Liver (tissue), 9 donors: ENCODE results near the gene PLEKHA6. TPM values are rescaled to one million over a fixed set of nuclear protein-coding genes. Genes with fewer than 3 reads are reported as not detected.

Experiments
- DNase-seq: peaks from one replicate; pipeline ENCODE4 v3.0.0-alpha.2; 2017; ENCODE audit warnings: low spot score
- H3K27ac ChIP-seq, 2 donors: one replicate each; pipeline ENCODE4 v1.7.0; 2013; ENCODE audit warnings: inconsistent platforms in 2 of 2, low read length in 2 of 2, control low read depth in 1 of 2, low read depth in 1 of 2, mild to moderate bottlenecking in 1 of 2
- H3K27me3 ChIP-seq, 4 donors: one replicate each; pipeline versions ENCODE4 v1.6.1 to v1.7.0; 2013; ENCODE audit warnings: low read length in 3 of 4, inconsistent platforms in 1 of 4, mild to moderate bottlenecking in 1 of 4, moderate library complexity in 1 of 4; ENCODE audit not compliant: control insufficient read depth in 4 of 4, insufficient read depth in 4 of 4
- H3K36me3 ChIP-seq, 4 donors: one replicate each; pipeline versions ENCODE4 v1.6.1 to v1.7.0; 2013; ENCODE audit warnings: low read length in 3 of 4, mild to moderate bottlenecking in 3 of 4, low read depth in 1 of 4, moderate library complexity in 1 of 4; ENCODE audit not compliant: control insufficient read depth in 4 of 4, insufficient read depth in 3 of 4
- H3K4me1 ChIP-seq, 4 donors: one replicate each; pipeline versions ENCODE4 v1.6.1 to v1.7.0; 2013; ENCODE audit warnings: low read length in 3 of 4, mild to moderate bottlenecking in 3 of 4, moderate library complexity in 1 of 4; ENCODE audit not compliant: control insufficient read depth in 4 of 4, insufficient read depth in 4 of 4
- H3K4me3 ChIP-seq, 3 donors: one replicate each; pipeline versions ENCODE4 v1.6.1 to v1.7.0; 2013; ENCODE audit warnings: low read length in 3 of 3, control low read depth in 1 of 3, low read depth in 1 of 3, mild to moderate bottlenecking in 1 of 3
- H3K9ac ChIP-seq, 2 donors: one replicate each; pipeline ENCODE4 v1.7.0; 2013; ENCODE audit warnings: low read length in 2 of 2, mild to moderate bottlenecking in 2 of 2, moderate library complexity in 2 of 2, control low read depth in 1 of 2, low read depth in 1 of 2
- H3K9me3 ChIP-seq, 4 donors: one replicate each; pipeline versions ENCODE4 v1.6.1 to v1.7.0; 2013; ENCODE audit warnings: low read length in 3 of 4; ENCODE audit not compliant: control insufficient read depth in 4 of 4
- ATF3 ChIP-seq: IDR thresholded peaks from 2 replicates; pipeline ENCODE4 v1.6.1; 2016; ENCODE audit warnings: antibody characterized with exemption
- CTCF ChIP-seq: fragments of 150-350 bp; IDR thresholded peaks from 2 replicates; pipeline ENCODE4 v1.5.1; 2017; ENCODE audit warnings: improper control_type of control experiment, low read depth, low read length; ENCODE audit not compliant: missing input control
- EGR1 ChIP-seq, 2 donors: IDR thresholded peaks; 2 replicates each; pipeline ENCODE4 v1.6.1; 2016 to 2018; ENCODE audit warnings: antibody characterized with exemption in 2 of 2, low read depth in 2 of 2
- FOXA1 ChIP-seq: IDR thresholded peaks from 2 replicates; pipeline ENCODE4 v1.6.1; 2016; ENCODE audit warnings: antibody characterized with exemption
- FOXA2 ChIP-seq: IDR thresholded peaks from 2 replicates; pipeline ENCODE4 v1.6.1; 2016; ENCODE audit warnings: antibody characterized with exemption
- GABPA ChIP-seq, 2 donors: IDR thresholded peaks in 1 of 2; conservative IDR thresholded peaks in 1 of 2; 2 replicates each; pipeline ENCODE4 v1.6.1; 2016; ENCODE audit warnings: antibody characterized with exemption in 2 of 2, mild to moderate bottlenecking in 1 of 2, moderate library complexity in 1 of 2
- HNF4G ChIP-seq: IDR thresholded peaks from 2 replicates; pipeline ENCODE4 v1.6.1; 2016; ENCODE audit warnings: antibody characterized with exemption
- JUND ChIP-seq, 2 donors: IDR thresholded peaks; 2 replicates each; pipeline ENCODE4 v1.6.1; 2016; ENCODE audit warnings: antibody characterized with exemption in 2 of 2
- MAX ChIP-seq: IDR thresholded peaks from 2 replicates; pipeline ENCODE4 v1.6.1; 2016; ENCODE audit warnings: antibody characterized with exemption
- RAD21 ChIP-seq, 2 donors: IDR thresholded peaks; 2 replicates each; pipeline ENCODE4 v1.6.1; 2016; ENCODE audit warnings: antibody characterized with exemption in 2 of 2, mild to moderate bottlenecking in 2 of 2
- REST ChIP-seq: IDR thresholded peaks from 2 replicates; pipeline ENCODE4 v1.6.1; 2016; ENCODE audit warnings: antibody characterized with exemption, mild to moderate bottlenecking
- RXRA ChIP-seq, 2 donors: IDR thresholded peaks; 2 replicates each; pipeline ENCODE4 v1.6.1; 2017 to 2018; ENCODE audit warnings: antibody characterized with exemption in 2 of 2, mild to moderate bottlenecking in 1 of 2
- SP1 ChIP-seq: IDR thresholded peaks from 2 replicates; pipeline ENCODE4 v1.6.1; 2018; ENCODE audit warnings: antibody characterized with exemption, mild to moderate bottlenecking
- TAF1 ChIP-seq: conservative IDR thresholded peaks from 2 replicates; pipeline ENCODE4 v1.6.1; 2016; ENCODE audit warnings: antibody characterized with exemption, mild to moderate bottlenecking
- YY1 ChIP-seq: IDR thresholded peaks from 2 replicates; pipeline ENCODE4 v1.6.1; 2016; ENCODE audit warnings: antibody characterized with exemption, mild to moderate bottlenecking
- WGBS: extraction: QIAGEN DNeasy Blood & Tissue Kit; methylation state at CpG from one replicate; pipeline ENCODE4 v1.1.7; 2013; 5-methylcytosine and 5-hydroxymethylcytosine counted together
- polyA plus RNA-seq, 2 donors: library from polyadenylated mRNA; stranded (reverse) in 1 of 2; unstranded in 1 of 2; fragments of 200-250 nt in 1 of 2; fragments of >200 nt in 1 of 2; fragmentation: Nextera tagmentation in 1 of 2; extraction: Ambion mirVana in 1 of 2; gene quantifications; one replicate each; pipeline versions ENCODE4 v1.2.1 to v1.2.3, GENCODE V29; 2013 to 2015
- total RNA-seq, 2 donors: library from RNA; depleted of rRNA; stranded (reverse); fragments of >200 nt; gene quantifications; one replicate each; pipeline ENCODE4 v1.2.3, GENCODE V29; 2014
- donor health status: healthy.
- donor health status: healthy.
- donor health status: healthy.
- donor health status: healthy.
- donor health status: healthy.

The PLEKHA6 gene
- total and polyA plus RNA-seq, 4 donors = 5.3 to 12.8 (median 7.6) TPM

GRCh38 chr1:204293605-204294337, 66.0 kb downstream of the PLEKHA6 start:
- H3K27ac ChIP-seq = no peak overlapping the region
- WGBS = 83% methylated on average over 7 of the region's 7 CpGs
- H3K36me3 ChIP-seq = no peaks in the 10 kb centered on the region
- H3K9ac ChIP-seq = no peak overlapping the region
- no peak for TF ChIP-seq YY1
- TF ChIP-seq FOXA2 = no peak
- TF ChIP-seq FOXA1 = no peak
- no peak for TF ChIP-seq RAD21 (IDR thresholded peaks at IDR 0.05)
- TF ChIP-seq REST = no peak
- no peak for TF ChIP-seq HNF4G
- no peak for TF ChIP-seq JUND (IDR thresholded peaks at IDR 0.05)
- no peak for TF ChIP-seq GABPA (IDR thresholded peaks at IDR 0.05 in 1 of 2, conservative IDR thresholded peaks at IDR 0.05 in 1 of 2)
- no peak for TF ChIP-seq SP1
- H3K9me3 ChIP-seq = no peaks in the 10 kb centered on the region
- H3K4me3 ChIP-seq = no peak overlapping the region
- peaks cover 13 to 28% (median 24%) of the 10 kb centered on the region in 4 donors for H3K4me1 ChIP-seq
- no peaks in the 10 kb centered on the region for H3K27me3 ChIP-seq
- no peak for DNase-seq

GRCh38 chr1:204292740-204293139, 67.0 kb downstream of the PLEKHA6 start:
- no peak for DNase-seq
- no peak overlapping the region for H3K27ac ChIP-seq
- 85% methylated on average over 5 of the region's 5 CpGs for WGBS
- H3K4me3 ChIP-seq = no peak overlapping the region
- no peaks in the 10 kb centered on the region for H3K36me3 ChIP-seq
- no peak for TF ChIP-seq EGR1 (IDR thresholded peaks at IDR 0.05; ENCODE audit: low read depth in 2 of 2)
- no peak overlapping the region for H3K9ac ChIP-seq
- H3K4me1 ChIP-seq = peaks cover 13 to 36% (median 31%) of the 10 kb centered on the region in 4 donors
- H3K9me3 ChIP-seq = no peaks in the 10 kb centered on the region
- H3K27me3 ChIP-seq = no peaks in the 10 kb centered on the region

GRCh38 chr1:204289280-204289679, 70.4 kb downstream of the PLEKHA6 start:
- H3K4me1 ChIP-seq = peaks cover 6 to 37% (median 30%) of the 10 kb centered on the region in 4 donors
- no peak overlapping the region for H3K9ac ChIP-seq
- H3K9me3 ChIP-seq = no peaks in the 10 kb centered on the region
- H3K4me3 ChIP-seq = no peak overlapping the region
- WGBS = 31% methylated on average over 4 of the region's 4 CpGs
- H3K36me3 ChIP-seq = no peaks in the 10 kb centered on the region
- no peak for DNase-seq
- H3K27ac ChIP-seq = no peak overlapping the region
- no peaks in the 10 kb centered on the region for H3K27me3 ChIP-seq
- no peak for TF ChIP-seq JUND (IDR thresholded peaks at IDR 0.05)
- TF ChIP-seq SP1 = no peak
- no peak for TF ChIP-seq RXRA (IDR thresholded peaks at IDR 0.05)
- no peak for TF ChIP-seq CTCF
- no peak for TF ChIP-seq HNF4G
- TF ChIP-seq REST = no peak
- no peak for TF ChIP-seq RAD21 (IDR thresholded peaks at IDR 0.05)
- no peak for TF ChIP-seq FOXA2
- TF ChIP-seq FOXA1 = no peak
- TF ChIP-seq MAX = no peak
- no peak for TF ChIP-seq TAF1
- no peak for TF ChIP-seq GABPA (IDR thresholded peaks at IDR 0.05 in 1 of 2, conservative IDR thresholded peaks at IDR 0.05 in 1 of 2)
- TF ChIP-seq YY1 = no peak
- no peak for TF ChIP-seq ATF3
